SK-N-SH treated with all-trans-retinoic acid at 6 μM for 48 hours (cell line): ENCODE results near the gene STK33.

Experiments
- ATAC-seq: fragments of 200-7000 bp; cut with Tn5 transposase; 3 replicates; pipeline ENCODE4 v1.9.1; 2020; ENCODE audit warnings: mild to moderate bottlenecking, moderate library complexity
- BACH2 ChIP-seq: fragments of 250-450 bp; sonication (Bioruptor Pico); IDR thresholded peaks from 2 replicates; pipeline ENCODE4 v1.9.0; 2021; ENCODE audit warnings: mild to moderate bottlenecking, borderline replicate concordance
- CREB5 ChIP-seq: fragments of 250-450 bp; sonication (Bioruptor Pico); IDR thresholded peaks from 2 replicates; pipeline ENCODE4 v1.5.1; 2020; ENCODE audit warnings: low read depth, mild to moderate bottlenecking, moderate library complexity
- CSDC2 ChIP-seq: fragments of 250-450 bp; sonication (Bioruptor Pico); IDR thresholded peaks from 2 replicates; pipeline ENCODE4 v1.5.0; 2020; ENCODE audit warnings: mild to moderate bottlenecking, moderate library complexity
- CSRNP3 ChIP-seq: fragments of 250-450 bp; sonication (Bioruptor Pico); IDR thresholded peaks from 2 replicates; pipeline ENCODE4 v1.5.1; 2021; ENCODE audit warnings: mild to moderate bottlenecking, moderate library complexity
- ESRRG ChIP-seq: fragments of 250-450 bp; sonication (Bioruptor Pico); IDR thresholded peaks from 2 replicates; pipeline ENCODE4 v1.6.1; 2021; ENCODE audit warnings: mild to moderate bottlenecking
- GLIS3 ChIP-seq: fragments of 250-450 bp; sonication (Bioruptor Pico); IDR thresholded peaks from 2 replicates; pipeline ENCODE4 v1.5.0; 2020; ENCODE audit warnings: mild to moderate bottlenecking, moderate library complexity
- OSR1 ChIP-seq: fragments of 250-450 bp; sonication (Bioruptor Pico); IDR thresholded peaks from 2 replicates; pipeline ENCODE4 v1.8.0; 2022; ENCODE audit warnings: moderate library complexity, mild to moderate bottlenecking, inconsistent platforms
- PATZ1 ChIP-seq: fragments of 250-450 bp; sonication (Bioruptor Pico); IDR thresholded peaks from 2 replicates; pipeline ENCODE4 v1.8.0; 2020; ENCODE audit warnings: mild to moderate bottlenecking, moderate library complexity, borderline replicate concordance
- POU6F1 ChIP-seq: fragments of 250-450 bp; sonication (Bioruptor Pico); IDR thresholded peaks from 2 replicates; pipeline ENCODE4 v1.8.0; 2021; ENCODE audit warnings: low read depth, mild to moderate bottlenecking, moderate library complexity, borderline replicate concordance
- SNAI2 ChIP-seq: fragments of 250-450 bp; sonication (Bioruptor Pico); IDR thresholded peaks from 2 replicates; pipeline ENCODE4 v1.5.0; 2020; ENCODE audit warnings: mild to moderate bottlenecking, moderate library complexity
- TCF4 ChIP-seq: fragments of 250-450 bp; sonication (Bioruptor Pico); IDR thresholded peaks from 2 replicates; pipeline ENCODE4 v1.8.0; 2021; ENCODE audit warnings: mild to moderate bottlenecking, moderate library complexity, borderline replicate concordance
- TOX ChIP-seq: fragments of 250-450 bp; sonication (Bioruptor Pico); IDR thresholded peaks from 2 replicates; pipeline ENCODE4 v1.8.0; 2021; ENCODE audit warnings: mild to moderate bottlenecking, moderate library complexity, borderline replicate concordance
- TSHZ2 ChIP-seq: fragments of 250-450 bp; sonication (Bioruptor Pico); IDR thresholded peaks from 2 replicates; pipeline ENCODE4 v1.5.0; 2020; ENCODE audit warnings: mild to moderate bottlenecking, moderate library complexity
- ZC3H10 ChIP-seq: fragments of 250-450 bp; sonication (Bioruptor Pico); IDR thresholded peaks from 2 replicates; pipeline ENCODE4 v1.5.1; 2021; ENCODE audit warnings: mild to moderate bottlenecking, moderate library complexity
- ZFP3 ChIP-seq: fragments of 250-450 bp; sonication (Bioruptor Pico); IDR thresholded peaks from 2 replicates; pipeline ENCODE4 v1.5.0; 2020; ENCODE audit warnings: mild to moderate bottlenecking, moderate library complexity
- ZFP30 ChIP-seq: fragments of 450-650 bp; formaldehyde crosslinking; IDR thresholded peaks from 2 replicates; pipeline ENCODE4 v1.5.0; 2022; ENCODE audit warnings: mild to moderate bottlenecking, moderate library complexity
- ZNF8 ChIP-seq: fragments of 450-650 bp; formaldehyde crosslinking; IDR thresholded peaks from 2 replicates; pipeline ENCODE4 v1.5.0; 2020; ENCODE audit warnings: mild to moderate bottlenecking, moderate library complexity

The STK33 gene

GRCh38 chr11:8584511-8584910, 9.5 kb downstream of the STK33 start:
- peak; percentile 77; the same call in 2 of the 3 replicates for ATAC-seq
- TF ChIP-seq TSHZ2 (CRISPR knock-in tag): no peak

GRCh38 chr11:8584082-8584481, 9.9 kb downstream of the STK33 start:
- ATAC-seq: peak; percentile 74
- TF ChIP-seq TOX (CRISPR knock-in tag): no peak
- no peak for TF ChIP-seq ZFP3

GRCh38 chr11:8581300-8581699, 12.7 kb downstream of the STK33 start:
- ATAC-seq: no peak
- TF ChIP-seq OSR1 (CRISPR knock-in tag) (no peak), BACH2 (CRISPR knock-in tag) (no peak), ESRRG (CRISPR knock-in tag) (no peak), SNAI2 (CRISPR knock-in tag) (no peak), CSDC2 (CRISPR knock-in tag) (no peak), TOX (CRISPR knock-in tag) (no peak), ZNF8 (CRISPR knock-in tag) (no peak), TSHZ2 (CRISPR knock-in tag) (no peak), ZC3H10 (CRISPR knock-in tag) (no peak), PATZ1 (CRISPR knock-in tag) (no peak), TCF4 (CRISPR knock-in tag) (no peak), ZFP3 (no peak), ZFP30 (CRISPR knock-in tag) (no peak), CREB5 (no peak)

GRCh38 chr11:8577791-8578581, 16.0 kb downstream of the STK33 start:
- no peak for TF ChIP-seq ZC3H10 (CRISPR knock-in tag)
- TF ChIP-seq GLIS3 (CRISPR knock-in tag): no peak
- TF ChIP-seq ZFP3: no peak
- TF ChIP-seq POU6F1: no peak
- no peak for TF ChIP-seq CSRNP3 (CRISPR knock-in tag)
- no peak for TF ChIP-seq PATZ1 (CRISPR knock-in tag)
- TF ChIP-seq CREB5: no peak
- TF ChIP-seq ZFP30 (CRISPR knock-in tag): no peak
- peak; percentile 99 for TF ChIP-seq ZNF8 (CRISPR knock-in tag)
- no peak for ATAC-seq
